CD14-positive monocyte (primary cell): Measurements from ENCODE around the gene DNAJA1. TPM values are rescaled to one million over a fixed set of nuclear protein-coding genes. Genes with fewer than 3 reads are reported as not detected.
A peak's percentile ranks its signal among the peaks of the same experiment; 100 is the strongest.

Source experiments
- DNase-seq, 3 donors: peaks; one replicate each; pipeline ENCODE4 v3.0.0-alpha.2; 2011 to 2022
- H2AFZ ChIP-seq: 2 replicates; pipeline ENCODE4 v1.6.0; 2012; ENCODE audit warnings: mild to moderate bottlenecking, low read depth, low read length, inconsistent platforms; ENCODE audit not compliant: insufficient read depth, poor library complexity, severe bottlenecking
- H3K27ac ChIP-seq, 2 donors: 1 replicate in 1 of 2; 2 replicates in 1 of 2; pipeline ENCODE4 v1.5.1; 2012 to 2013; ENCODE audit warnings: low read length in 2 of 2, control low read depth in 1 of 2, inconsistent platforms in 1 of 2, low read depth in 1 of 2, mild to moderate bottlenecking in 1 of 2
- H3K27me3 ChIP-seq, 2 donors: one replicate each; pipeline versions ENCODE4 v1.6.0 to v1.6.1; 2011 to 2013; ENCODE audit warnings: low read length in 2 of 2; ENCODE audit not compliant: control insufficient read depth in 2 of 2, insufficient read depth in 2 of 2
- H3K36me3 ChIP-seq, 2 donors: replicated peaks in 1 of 2; 1 replicate in 1 of 2; 2 replicates in 1 of 2; pipeline versions ENCODE4 v1.5.1 to v1.6.1; 2012 to 2013; ENCODE audit warnings: low read length in 2 of 2, control low read depth in 1 of 2, inconsistent platforms in 1 of 2, mild to moderate bottlenecking in 1 of 2; ENCODE audit not compliant: insufficient read depth in 2 of 2, control insufficient read depth in 1 of 2
- H3K4me1 ChIP-seq, 2 donors: 1 replicate in 1 of 2; 2 replicates in 1 of 2; pipeline versions ENCODE4 v1.5.1 to v1.6.1; 2012 to 2013; ENCODE audit warnings: low read length in 2 of 2, control low read depth in 1 of 2, inconsistent platforms in 1 of 2, mild to moderate bottlenecking in 1 of 2, moderate library complexity in 1 of 2; ENCODE audit not compliant: insufficient read depth in 2 of 2, control insufficient read depth in 1 of 2
- H3K4me2 ChIP-seq: replicated peaks from 2 replicates; pipeline ENCODE3; 2012; ENCODE audit warnings: low read length, moderate library complexity, mild to moderate bottlenecking; ENCODE audit not compliant: poor library complexity, severe bottlenecking; ENCODE audit errors: extremely low read depth
- H3K4me3 ChIP-seq, 3 experiments: fragments of 200-600 bp in 1 of 3; sonication (generic) in 1 of 3; replicated peaks in 1 of 3; 1 replicate in 2 of 3; 2 replicates in 1 of 3; pipeline ENCODE4 v1.5.1; 2011 to 2013; ENCODE audit warnings: low read length in 3 of 3, mild to moderate bottlenecking in 3 of 3, control low read depth in 2 of 3, low read depth in 2 of 3, inconsistent platforms in 1 of 3, moderate library complexity in 1 of 3
- H3K79me2 ChIP-seq: 2 replicates; pipeline ENCODE4 v1.6.0; 2012; ENCODE audit warnings: mild to moderate bottlenecking, control low read depth, inconsistent platforms, low read length, moderate library complexity; ENCODE audit not compliant: insufficient read depth
- H3K9ac ChIP-seq: 2 replicates; pipeline ENCODE4 v1.6.0; 2017; ENCODE audit warnings: low read length, mild to moderate bottlenecking; ENCODE audit not compliant: insufficient read depth, poor library complexity, severe bottlenecking
- H3K9me3 ChIP-seq, 2 donors: replicated peaks in 1 of 2; 1 replicate in 1 of 2; 2 replicates in 1 of 2; pipeline versions ENCODE4 v1.5.1 to v1.6.1; 2012 to 2013; ENCODE audit warnings: low read length in 2 of 2, control low read depth in 1 of 2; ENCODE audit not compliant: control insufficient read depth in 1 of 2, insufficient read depth in 1 of 2
- H4K20me1 ChIP-seq: 2 replicates; pipeline ENCODE4 v1.6.0; 2012; ENCODE audit warnings: mild to moderate bottlenecking, low read length, control low read depth, moderate library complexity; ENCODE audit not compliant: insufficient read depth
- H3K27ac Mint-ChIP-seq, 7 donors: one replicate each; pipeline ENCODE4 v1.8.0; 2020; ENCODE audit warnings: mild to moderate bottlenecking in 7 of 7, mixed read lengths in 7 of 7, moderate library complexity in 6 of 7, inconsistent platforms in 2 of 7
- H3K27me3 Mint-ChIP-seq, 3 donors: one replicate each; pipeline ENCODE4 v1.8.0; 2021 to 2022; ENCODE audit warnings: low read depth in 3 of 3, mild to moderate bottlenecking in 3 of 3, mixed read lengths in 3 of 3, moderate library complexity in 3 of 3, inconsistent platforms in 1 of 3
- H3K36me3 Mint-ChIP-seq, 2 donors: one replicate each; pipeline ENCODE4 v1.8.0; 2020; ENCODE audit warnings: mixed read lengths in 2 of 2, inconsistent platforms in 1 of 2, mild to moderate bottlenecking in 1 of 2
- H3K4me1 Mint-ChIP-seq: one replicate; pipeline ENCODE4 v1.8.0; 2020; ENCODE audit warnings: mild to moderate bottlenecking, mixed read lengths
- H3K4me3 Mint-ChIP-seq, 2 donors: one replicate each; pipeline ENCODE4 v1.8.0; 2020; ENCODE audit warnings: mild to moderate bottlenecking in 2 of 2, mixed read lengths in 2 of 2, moderate library complexity in 1 of 2
- H3K9me3 Mint-ChIP-seq, 7 donors: one replicate each; pipeline ENCODE4 v1.8.0; 2020 to 2022; ENCODE audit warnings: mixed read lengths in 7 of 7, mild to moderate bottlenecking in 6 of 7, moderate library complexity in 6 of 7, inconsistent platforms in 2 of 7
- CTCF ChIP-seq: fragments of 200-600 bp; IDR thresholded peaks from one replicate; pipeline ENCODE4 v1.8.0; 2022; ENCODE audit warnings: antibody characterized with exemption, mild to moderate bottlenecking
- WGBS: methylation state at CpG from one replicate; pipeline ENCODE4 v1.1.5; 2013; ENCODE audit warnings: missing lambda C conversion rate; ENCODE audit not compliant: insufficient coverage; 5-methylcytosine and 5-hydroxymethylcytosine counted together
- intact Hi-C, 2 donors: fragments of 100-400 bp; cut with micrococcal nuclease; formaldehyde crosslinking; loops; one replicate each; pipeline versions ENCODE4 v1.15.0 to v1.15.1; 2023
- polyA plus RNA-seq, 3 donors: library from polyadenylated mRNA; depleted of rRNA in 1 of 3; unstranded in 2 of 3; stranded (reverse) in 1 of 3; fragments of 300-500 nt in 2 of 3; fragments of >200 nt in 1 of 3; fragmentation: Illumina TruSeq in 2 of 3; gene quantifications; 1 replicate in 2 of 3; 2 replicates in 1 of 3; pipeline ENCODE4 v1.2.3, GENCODE V29; 2012 to 2021

The DNAJA1 gene
- polyA plus RNA-seq, 3 donors, result 73.3 to 112 (median 93.6) TPM

DNA sequence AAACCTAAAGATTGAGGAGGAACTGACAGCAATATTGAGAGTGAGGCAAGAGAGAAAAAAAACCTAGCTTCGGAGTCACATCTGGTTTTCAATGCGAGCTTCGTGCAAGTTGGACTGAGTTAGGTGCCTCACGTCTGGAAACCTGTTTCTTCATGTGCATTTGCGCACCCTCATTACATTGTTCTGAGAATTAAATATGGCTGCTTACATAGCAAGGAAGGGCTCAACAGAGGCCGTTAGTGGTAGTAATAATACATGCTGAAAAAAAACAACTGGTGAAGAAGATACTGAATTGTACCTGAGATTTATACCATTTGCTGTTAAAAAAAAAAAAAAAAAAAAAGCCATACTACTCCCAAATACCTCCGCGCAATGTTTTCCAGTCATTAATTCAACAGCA lies 18.6 kb downstream of the DNAJA1 start:
- intact Hi-C loops, result loop anchor here in 1 of 2 donors (5.0 kb wide), 1 partner anchor 34 kb away; the partner anchor contains the start of gene SMU1
- TF ChIP-seq CTCF, result no peak
- H3K27me3 Mint-ChIP-seq, result no peaks in the 10 kb centered on the region
- peak in 1 of 3 donors; percentile 29 for DNase-seq
- Histone ChIP-seq H2AFZ (no peak overlapping the region), H3K36me3 (peaks cover 37 to 48% of the 10 kb centered on the region in 2 donors), H3K27me3 (no peaks in the 10 kb centered on the region), H3K4me1 (peaks cover 50 to 56% of the 10 kb centered on the region in 2 donors), H3K79me2 (peaks cover 12% of the 10 kb centered on the region), H3K9ac (peak overlapping the region; percentile 80), H3K27ac (peak overlapping the region in 1 of 2 donors; percentile 89), H3K4me2 (peak overlapping the region; percentile 84), H4K20me1 (peaks cover 14% of the 10 kb centered on the region), H3K9me3 (no peaks in the 10 kb centered on the region), H3K4me3 (peak overlapping the region in 2 of 3 experiments; percentile 2 to 89)
- H3K9me3 Mint-ChIP-seq, result no peaks in the 10 kb centered on the region
- 20% methylated on average over 2 of the region's 8 CpGs for WGBS
- peak overlapping the region; percentile 89 to 96 (median 93) for H3K27ac Mint-ChIP-seq
- peaks cover 47% of the 10 kb centered on the region for H3K4me1 Mint-ChIP-seq
- H3K4me3 Mint-ChIP-seq, result peak overlapping the region; percentile 77 to 89
- H3K36me3 Mint-ChIP-seq, result peaks cover 30 to 42% of the 10 kb centered on the region in 2 donors

DNA sequence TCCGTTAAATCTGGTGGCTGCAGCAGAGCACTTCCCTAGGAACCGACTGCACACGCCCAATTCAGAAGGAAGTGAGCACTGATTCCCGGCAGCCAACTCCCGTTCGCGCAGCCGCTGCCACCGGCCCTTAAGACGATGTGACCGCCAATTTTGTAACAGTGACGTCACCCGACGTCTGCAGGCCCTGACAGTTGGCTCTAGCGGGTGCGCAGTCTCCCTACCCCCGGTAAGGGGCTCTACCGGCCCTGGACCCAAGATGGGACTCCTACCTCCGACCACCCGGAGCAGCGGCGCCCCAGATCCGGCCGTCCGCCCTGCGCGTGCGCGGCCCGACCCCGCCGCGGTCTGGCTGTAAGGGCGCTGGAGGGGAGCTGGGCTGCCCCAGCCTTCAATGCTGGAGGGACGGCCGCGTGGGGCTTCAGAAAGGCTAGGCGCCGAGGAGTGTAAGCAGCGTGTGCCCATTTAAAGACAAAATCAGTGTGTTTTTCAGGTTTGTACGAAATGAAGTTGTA lies 19.1 kb downstream of the DNAJA1 start:
- Mint-ChIP-seq H3K36me3 (peaks cover 30 to 42% of the 10 kb centered on the region in 2 donors), H3K27me3 (no peaks in the 10 kb centered on the region), H3K4me3 (peak overlapping the region; percentile 77 to 89), H3K27ac (peak overlapping the region; percentile 89 to 96 (median 93)), H3K4me1 (peaks cover 47% of the 10 kb centered on the region), H3K9me3 (no peaks in the 10 kb centered on the region)
- H4K20me1 ChIP-seq, result peaks cover 9% of the 10 kb centered on the region
- peak overlapping the region; percentile 84 for H3K4me2 ChIP-seq
- peak overlapping the region; percentile 80 for H3K9ac ChIP-seq
- peak overlapping the region; percentile 73 to 89 for H3K27ac ChIP-seq
- H3K4me3 ChIP-seq, result peak overlapping the region; percentile 43 to 89 (median 54)
- WGBS, result under 1% methylated on average over 35 of the region's 41 CpGs
- H3K27me3 ChIP-seq, result no peaks in the 10 kb centered on the region
- H3K36me3 ChIP-seq, result peaks cover 32 to 48% of the 10 kb centered on the region in 2 donors
- intact Hi-C loops, result loop anchor here in 1 of 2 donors (5.0 kb wide), 1 partner anchor 33 kb away; the partner anchor contains the start of gene SMU1
- TF ChIP-seq CTCF, result no peak
- H3K4me1 ChIP-seq, result peaks cover 50 to 56% of the 10 kb centered on the region in 2 donors
- peak; percentile 95 to 98 (median 96) for DNase-seq
- peak overlapping the region; percentile 87 for H2AFZ ChIP-seq
- H3K9me3 ChIP-seq, result no peaks in the 10 kb centered on the region
- H3K79me2 ChIP-seq, result peaks cover 6% of the 10 kb centered on the region
